Measurements from ENCODE around the gene CCDC152. TPM values are rescaled to one million over a fixed set of nuclear protein-coding genes. Genes with fewer than 3 reads are reported as not detected.
"Not testable (repeated sequence)": the region's sequence is repeated elsewhere in the genome, so short reads cannot be mapped to it uniquely, and the experiment has no call there.

CCDC152 gene
- polyA plus RNA-seq, 1 donor (not counting 4 experiments of a cell fraction or from before 2014, with no cell fraction given) = 0.71 TPM

- H3K9me3 ChIP-seq (ENCODE audit: control insufficient read depth, low read depth, low read length) = no peaks in the 10 kb centered on the region
- no peaks in the 10 kb centered on the region for H3K79me2 ChIP-seq (ENCODE audit: control insufficient read depth, insufficient read depth, low read length)
- no peaks in the 10 kb centered on the region for H3K27me3 ChIP-seq (ENCODE audit: control insufficient read depth, extremely low read depth, insufficient read depth, low read length)
- no peak for FAIRE-seq
- no peaks in the 10 kb centered on the region for H4K20me1 ChIP-seq (ENCODE audit: control insufficient read depth, extremely low read depth, insufficient read depth, low read length)
- H3K9ac ChIP-seq (ENCODE audit: control insufficient read depth, extremely low read depth, insufficient read depth, low read length) = no peak overlapping the region
- no peak overlapping the region for H3K27ac ChIP-seq (ENCODE audit: control insufficient read depth, insufficient read depth, low read length)
- DNase-seq (ENCODE audit: low read depth, low spot score) = no peak
- peak overlapping the region; percentile 54 for H3K4me2 ChIP-seq (ENCODE audit: control insufficient read depth, extremely low read depth, insufficient read depth, low read depth, low read length)
- H3K4me3 ChIP-seq (ENCODE audit: control insufficient read depth in 2 of 3, extremely low read depth in 1 of 3, insufficient read depth in 2 of 3, low read depth in 1 of 3, low read length in 3 of 3) = no peak overlapping the region
- H3K36me3 ChIP-seq (ENCODE audit: control insufficient read depth in 2 of 2, extremely low read depth in 1 of 2, insufficient read depth in 2 of 2, low read length in 2 of 2) = no peaks in the 10 kb centered on the region
- no peak for TF ChIP-seq CTCF (optimal IDR thresholded peaks at IDR 0.05 in 1 of 3, IDR thresholded peaks at IDR 0.05 in 1 of 3, conservative IDR thresholded peaks at IDR 0.05 in 1 of 3; ENCODE audit: extremely low read depth in 1 of 3, insufficient read depth in 2 of 3, low read length in 3 of 3)
- no peak for TF ChIP-seq EZH2 (IDR thresholded peaks at IDR 0.05; ENCODE audit: low read length)
- H3K4me1 ChIP-seq (ENCODE audit: control insufficient read depth, extremely low read depth, insufficient read depth, low read length) = peaks cover 3% of the 10 kb centered on the region
- dilution Hi-C loops (cut with MboI; ENCODE audit: extremely low pct_ligation_motif_present, low sequenced_read_pairs) = no loop called here
- H2AFZ ChIP-seq (ENCODE audit: control insufficient read depth, low read length) = peak overlapping the region; percentile 93
- H3K9me1 ChIP-seq (ENCODE audit: control insufficient read depth, extremely low read depth, insufficient read depth, low read length) = no peaks in the 10 kb centered on the region
Measured at GRCh38 chr5:42813533-42813932, 56.9 kb downstream of the CCDC152 start.

- H3K36me3 ChIP-seq (ENCODE audit: control insufficient read depth in 2 of 2, extremely low read depth in 1 of 2, insufficient read depth in 2 of 2, low read length in 2 of 2); dilution Hi-C loops (cut with MboI; ENCODE audit: extremely low pct_ligation_motif_present, low sequenced_read_pairs): not testable (repeated sequence)
Measured at GRCh38 chr5:42816546-42816945, 59.9 kb downstream of the CCDC152 start.

GRCh38 chr5:42819745-42820144, 63.1 kb downstream of the CCDC152 start:
- H3K9me1 ChIP-seq (ENCODE audit: control insufficient read depth, extremely low read depth, insufficient read depth, low read length) = no peaks in the 10 kb centered on the region
- no peak for FAIRE-seq
- H4K20me1 ChIP-seq (ENCODE audit: control insufficient read depth, extremely low read depth, insufficient read depth, low read length) = no peaks in the 10 kb centered on the region
- no peak overlapping the region for H2AFZ ChIP-seq (ENCODE audit: control insufficient read depth, low read length)
- no peaks in the 10 kb centered on the region for H3K36me3 ChIP-seq (ENCODE audit: control insufficient read depth in 2 of 2, extremely low read depth in 1 of 2, insufficient read depth in 2 of 2, low read length in 2 of 2)
- no peaks in the 10 kb centered on the region for H3K27me3 ChIP-seq (ENCODE audit: control insufficient read depth, extremely low read depth, insufficient read depth, low read length)
- no peaks in the 10 kb centered on the region for H3K4me1 ChIP-seq (ENCODE audit: control insufficient read depth, extremely low read depth, insufficient read depth, low read length)
- H3K27ac ChIP-seq (ENCODE audit: control insufficient read depth, insufficient read depth, low read length) = no peak overlapping the region
- TF ChIP-seq CTCF (optimal IDR thresholded peaks at IDR 0.05 in 1 of 3, IDR thresholded peaks at IDR 0.05 in 1 of 3, conservative IDR thresholded peaks at IDR 0.05 in 1 of 3; ENCODE audit: extremely low read depth in 1 of 3, insufficient read depth in 2 of 3, low read length in 3 of 3) = no peak
- TF ChIP-seq EZH2 (IDR thresholded peaks at IDR 0.05; ENCODE audit: low read length) = no peak
- H3K9me3 ChIP-seq (ENCODE audit: control insufficient read depth, low read depth, low read length) = no peaks in the 10 kb centered on the region
- no peaks in the 10 kb centered on the region for H3K79me2 ChIP-seq (ENCODE audit: control insufficient read depth, insufficient read depth, low read length)
- H3K4me2 ChIP-seq (ENCODE audit: control insufficient read depth, extremely low read depth, insufficient read depth, low read depth, low read length) = no peak overlapping the region
- DNase-seq (ENCODE audit: low read depth, low spot score) = no peak
- H3K4me3 ChIP-seq (ENCODE audit: control insufficient read depth in 2 of 3, extremely low read depth in 1 of 3, insufficient read depth in 2 of 3, low read depth in 1 of 3, low read length in 3 of 3) = no peak overlapping the region
- dilution Hi-C loops (cut with MboI; ENCODE audit: extremely low pct_ligation_motif_present, low sequenced_read_pairs) = no loop called here
- H3K9ac ChIP-seq (ENCODE audit: control insufficient read depth, extremely low read depth, insufficient read depth, low read length) = no peak overlapping the region

More at GRCh38 chr5:42816546-42816945, 59.9 kb downstream of the CCDC152 start:
- not testable (repeated sequence) for H3K27ac ChIP-seq (ENCODE audit: control insufficient read depth, insufficient read depth, low read length); H2AFZ ChIP-seq (ENCODE audit: control insufficient read depth, low read length); DNase-seq (ENCODE audit: low read depth, low spot score); H3K9ac ChIP-seq (ENCODE audit: control insufficient read depth, extremely low read depth, insufficient read depth, low read length); H3K9me1 ChIP-seq (ENCODE audit: control insufficient read depth, extremely low read depth, insufficient read depth, low read length); H3K4me2 ChIP-seq (ENCODE audit: control insufficient read depth, extremely low read depth, insufficient read depth, low read depth, low read length); H3K9me3 ChIP-seq (ENCODE audit: control insufficient read depth, low read depth, low read length); H3K27me3 ChIP-seq (ENCODE audit: control insufficient read depth, extremely low read depth, insufficient read depth, low read length); H3K79me2 ChIP-seq (ENCODE audit: control insufficient read depth, insufficient read depth, low read length); FAIRE-seq; H4K20me1 ChIP-seq (ENCODE audit: control insufficient read depth, extremely low read depth, insufficient read depth, low read length); H3K4me1 ChIP-seq (ENCODE audit: control insufficient read depth, extremely low read depth, insufficient read depth, low read length); H3K4me3 ChIP-seq (ENCODE audit: control insufficient read depth in 2 of 3, extremely low read depth in 1 of 3, insufficient read depth in 2 of 3, low read depth in 1 of 3, low read length in 3 of 3)
